Nephron progenitor cell (in vitro differentiated cells): ENCODE measurements around the gene CYFIP1.

Source experiments
- DNase-seq: peaks from one replicate; pipeline ENCODE4 v3.0.0; 2021
- H3K27ac Mint-ChIP-seq: 2 replicates; pipeline ENCODE4 v1.8.0; 2021; ENCODE audit warnings: mild to moderate bottlenecking, moderate library complexity, mixed read lengths
- H3K27me3 Mint-ChIP-seq: 2 replicates; pipeline ENCODE4 v1.8.0; 2021; ENCODE audit warnings: mild to moderate bottlenecking, low read depth, mixed read lengths; ENCODE audit not compliant: poor library complexity
- H3K36me3 Mint-ChIP-seq: 2 replicates; pipeline ENCODE4 v1.8.0; 2021; ENCODE audit warnings: low read depth, mixed read lengths
- H3K4me1 Mint-ChIP-seq: 2 replicates; pipeline ENCODE4 v1.8.0; 2021; ENCODE audit warnings: mixed read lengths
- H3K4me3 Mint-ChIP-seq: 2 replicates; pipeline ENCODE4 v1.8.0; 2021; ENCODE audit warnings: mild to moderate bottlenecking, moderate library complexity, mixed read lengths
- H3K9me3 Mint-ChIP-seq: 2 replicates; pipeline ENCODE4 v1.8.0; 2021; ENCODE audit warnings: mild to moderate bottlenecking, moderate library complexity, mixed read lengths
- TF ChIP-seq, protein P1 (sequence below): fragments of 200-600 bp; sonication (generic); IDR thresholded peaks from 2 replicates; pipeline ENCODE4 v1.5.0; 2021; ENCODE audit warnings: antibody characterized with exemption

Gene CYFIP1

DNA sequence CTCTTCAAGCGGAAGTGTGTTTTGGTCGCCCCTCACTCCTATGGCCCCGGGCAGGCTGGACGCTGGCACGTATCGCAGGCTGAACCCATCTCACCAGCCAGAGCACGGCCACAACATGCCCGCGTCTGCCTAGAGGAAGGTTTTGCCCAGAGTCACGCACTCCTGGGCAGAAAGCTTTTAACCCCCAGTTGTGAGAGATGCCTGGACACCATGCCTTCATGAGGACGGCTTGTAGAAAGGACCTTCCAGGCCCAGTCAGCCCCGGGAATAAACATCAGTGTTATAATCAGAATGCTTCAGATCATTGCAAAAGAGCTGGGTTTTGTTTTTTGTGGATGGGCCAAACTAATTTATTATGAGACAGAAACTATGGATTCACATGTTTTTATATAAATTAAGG lies 16.5 kb downstream of the CYFIP1 start:
- no peaks in the 10 kb centered on the region for H3K9me3 Mint-ChIP-seq
- H3K4me1 Mint-ChIP-seq, result peaks cover 48% of the 10 kb centered on the region
- H3K27me3 Mint-ChIP-seq, result peaks cover 4% of the 10 kb centered on the region
- H3K4me3 Mint-ChIP-seq, result no peak overlapping the region
- H3K27ac Mint-ChIP-seq, result peak overlapping the region; percentile 72
- TF ChIP-seq, protein P1, sequence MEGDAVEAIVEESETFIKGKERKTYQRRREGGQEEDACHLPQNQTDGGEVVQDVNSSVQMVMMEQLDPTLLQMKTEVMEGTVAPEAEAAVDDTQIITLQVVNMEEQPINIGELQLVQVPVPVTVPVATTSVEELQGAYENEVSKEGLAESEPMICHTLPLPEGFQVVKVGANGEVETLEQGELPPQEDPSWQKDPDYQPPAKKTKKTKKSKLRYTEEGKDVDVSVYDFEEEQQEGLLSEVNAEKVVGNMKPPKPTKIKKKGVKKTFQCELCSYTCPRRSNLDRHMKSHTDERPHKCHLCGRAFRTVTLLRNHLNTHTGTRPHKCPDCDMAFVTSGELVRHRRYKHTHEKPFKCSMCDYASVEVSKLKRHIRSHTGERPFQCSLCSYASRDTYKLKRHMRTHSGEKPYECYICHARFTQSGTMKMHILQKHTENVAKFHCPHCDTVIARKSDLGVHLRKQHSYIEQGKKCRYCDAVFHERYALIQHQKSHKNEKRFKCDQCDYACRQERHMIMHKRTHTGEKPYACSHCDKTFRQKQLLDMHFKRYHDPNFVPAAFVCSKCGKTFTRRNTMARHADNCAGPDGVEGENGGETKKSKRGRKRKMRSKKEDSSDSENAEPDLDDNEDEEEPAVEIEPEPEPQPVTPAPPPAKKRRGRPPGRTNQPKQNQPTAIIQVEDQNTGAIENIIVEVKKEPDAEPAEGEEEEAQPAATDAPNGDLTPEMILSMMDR, result no peak
- H3K36me3 Mint-ChIP-seq, result peaks cover 22% of the 10 kb centered on the region
- DNase-seq, result no peak

DNA sequence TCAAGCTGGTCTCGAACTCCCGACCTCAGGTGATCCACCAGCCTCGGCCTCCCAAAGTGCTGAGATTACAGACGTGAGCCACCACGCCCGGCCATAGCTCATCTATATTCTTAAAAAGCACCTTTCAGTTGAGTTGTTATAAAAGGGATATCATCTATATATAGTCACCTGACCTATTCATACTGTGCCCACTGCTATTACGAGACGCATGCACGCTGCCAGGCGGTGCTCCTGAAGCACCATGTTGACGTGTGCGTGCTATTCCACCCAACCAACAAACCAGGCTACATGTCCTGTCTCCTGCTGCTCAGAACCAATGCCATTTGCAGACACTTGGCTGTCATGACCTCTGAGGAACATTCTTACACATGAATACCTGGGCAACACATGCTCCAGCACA lies 17.6 kb downstream of the CYFIP1 start:
- peaks cover 18% of the 10 kb centered on the region for H3K36me3 Mint-ChIP-seq
- no peak overlapping the region for H3K4me3 Mint-ChIP-seq
- TF ChIP-seq, protein P1, result no peak
- peaks cover 45% of the 10 kb centered on the region for H3K4me1 Mint-ChIP-seq
- peak overlapping the region; percentile 69 for H3K27ac Mint-ChIP-seq
- H3K27me3 Mint-ChIP-seq, result peaks cover 4% of the 10 kb centered on the region
- no peaks in the 10 kb centered on the region for H3K9me3 Mint-ChIP-seq
- DNase-seq, result no peak

DNA sequence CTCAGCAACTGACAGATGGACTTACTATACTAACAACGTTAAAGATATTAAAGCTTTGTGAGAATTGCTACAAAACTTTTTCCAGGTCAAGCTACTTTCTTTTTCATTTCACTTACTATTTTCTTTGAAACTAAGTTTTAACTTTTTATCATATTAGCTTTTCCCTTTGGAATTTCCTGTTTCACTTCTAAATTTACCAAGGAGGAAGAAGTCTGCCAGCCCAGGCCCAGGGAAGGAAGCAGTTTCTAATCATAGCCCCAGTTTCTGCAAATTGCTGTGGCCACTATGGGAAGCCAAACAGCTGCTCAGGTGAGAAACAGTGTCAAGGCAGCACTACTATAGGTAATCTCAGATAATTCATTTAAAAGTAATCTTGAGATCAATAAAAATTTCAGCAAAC lies 18.4 kb downstream of the CYFIP1 start:
- Mint-ChIP-seq H3K27me3 (no peaks in the 10 kb centered on the region), H3K36me3 (peaks cover 18% of the 10 kb centered on the region), H3K9me3 (no peaks in the 10 kb centered on the region), H3K4me1 (peaks cover 45% of the 10 kb centered on the region), H3K4me3 (no peak overlapping the region), H3K27ac (no peak overlapping the region)
- no peak for DNase-seq
- TF ChIP-seq, protein P1, result no peak

DNA sequence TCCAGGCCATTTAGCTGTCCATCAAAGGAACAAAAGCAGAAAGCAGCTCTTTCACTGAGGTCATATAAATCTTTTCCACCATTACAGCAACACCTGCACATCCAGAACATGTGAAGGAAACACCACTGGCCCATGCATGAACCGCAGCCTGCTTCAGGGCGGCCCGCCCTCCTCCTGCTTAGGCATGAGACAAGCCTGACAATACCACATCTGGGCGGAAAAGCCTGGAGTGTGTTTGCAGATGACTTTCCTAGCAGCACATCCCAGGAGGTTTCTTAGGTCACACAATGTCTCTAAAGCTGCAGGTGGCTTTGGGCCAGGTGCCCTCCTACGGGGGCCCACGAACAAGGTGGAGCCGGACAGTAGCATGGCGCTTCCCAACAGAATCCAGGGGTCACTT lies 19.6 kb downstream of the CYFIP1 start:
- H3K4me3 Mint-ChIP-seq, result no peak overlapping the region
- no peaks in the 10 kb centered on the region for H3K9me3 Mint-ChIP-seq
- TF ChIP-seq, protein P1, result no peak
- peaks cover 13% of the 10 kb centered on the region for H3K36me3 Mint-ChIP-seq
- peak overlapping the region; percentile 36 for H3K27ac Mint-ChIP-seq
- H3K4me1 Mint-ChIP-seq, result peaks cover 48% of the 10 kb centered on the region
- DNase-seq, result no peak
- H3K27me3 Mint-ChIP-seq, result no peaks in the 10 kb centered on the region

DNA sequence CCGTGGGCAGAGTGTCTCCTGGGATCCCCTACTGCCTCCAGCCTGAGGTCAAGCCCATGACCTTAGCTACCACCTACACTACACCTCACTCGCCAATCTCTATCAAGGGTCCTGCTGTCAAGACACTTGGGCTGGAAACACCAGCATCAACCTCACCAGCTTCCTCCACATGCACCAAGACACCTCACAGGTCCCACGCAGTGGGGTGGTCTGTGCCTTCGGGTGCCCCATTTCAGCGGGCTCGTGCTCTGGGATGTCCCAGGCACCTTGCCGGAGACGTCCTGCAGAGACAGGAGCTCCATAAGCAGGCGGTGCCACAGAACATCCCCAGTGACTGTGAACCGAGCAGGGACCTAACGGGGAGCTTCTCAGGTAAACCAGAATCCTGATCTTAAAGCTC lies 20.0 kb downstream of the CYFIP1 start:
- no peaks in the 10 kb centered on the region for H3K9me3 Mint-ChIP-seq
- no peak for DNase-seq
- H3K36me3 Mint-ChIP-seq, result peaks cover 13% of the 10 kb centered on the region
- TF ChIP-seq, protein P1, result no peak
- H3K4me3 Mint-ChIP-seq, result no peak overlapping the region
- peaks cover 48% of the 10 kb centered on the region for H3K4me1 Mint-ChIP-seq
- peak overlapping the region; percentile 36 for H3K27ac Mint-ChIP-seq
- no peaks in the 10 kb centered on the region for H3K27me3 Mint-ChIP-seq

DNA sequence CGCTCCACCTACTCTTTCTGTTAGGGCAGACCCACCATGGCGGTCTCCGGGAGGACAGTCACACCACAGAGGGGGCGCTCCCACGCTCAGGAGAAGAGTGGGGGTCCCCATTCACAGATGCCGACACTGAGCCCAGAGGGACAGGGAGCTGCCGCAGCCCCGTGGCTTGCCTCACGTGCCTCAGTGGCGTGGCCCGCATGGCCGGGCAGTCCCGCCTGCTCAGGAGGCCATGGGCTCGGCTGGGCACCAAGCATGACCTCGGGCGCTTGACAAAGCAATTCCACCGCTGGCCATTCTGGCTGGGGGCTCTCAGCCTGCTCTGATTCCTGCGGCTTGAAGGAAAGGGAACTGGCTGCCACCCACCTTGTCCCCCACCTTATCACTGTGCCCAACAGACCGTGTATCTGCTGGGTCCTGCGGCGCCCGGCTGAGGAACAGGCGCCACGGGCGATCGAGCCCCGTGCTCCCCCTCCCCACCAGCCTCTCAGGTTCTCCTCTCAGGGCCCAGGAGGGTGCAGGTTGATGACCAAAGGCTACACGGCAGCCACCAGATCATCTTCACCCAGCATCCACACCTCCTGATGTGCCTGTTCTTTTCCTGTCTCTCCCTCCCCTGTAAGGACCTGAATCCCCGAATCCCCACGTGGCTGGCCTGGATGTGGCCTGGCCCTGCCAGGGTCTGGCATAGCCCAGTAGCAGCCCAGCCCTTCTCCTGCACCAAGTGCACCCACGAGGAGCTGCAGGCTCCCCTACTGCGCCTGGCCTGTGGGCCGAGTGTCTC lies 20.7 kb downstream of the CYFIP1 start:
- DNase-seq, result peak; percentile 17
- Mint-ChIP-seq H3K4me1 (peaks cover 48% of the 10 kb centered on the region), H3K27ac (no peak overlapping the region), H3K9me3 (no peaks in the 10 kb centered on the region), H3K4me3 (no peak overlapping the region), H3K36me3 (peaks cover 13% of the 10 kb centered on the region), H3K27me3 (no peaks in the 10 kb centered on the region)
- TF ChIP-seq, protein P1, result no peak
